HG03558 (cell line): ENCODE results near the gene LRRC75A.
"Not testable (repeated sequence)": the region's sequence is repeated elsewhere in the genome, so short reads cannot be mapped to it uniquely, and the experiment has no call there.

Experiments
- ATAC-seq: cut with Tn5 transposase; IDR thresholded peaks from one replicate; pipeline ENCODE4 v1.9.1; 2021; ENCODE audit warnings: moderate number of reproducible peaks; ENCODE audit not compliant: unreplicated experiment; ENCODE audit errors: extremely low read depth

Gene LRRC75A

DNA sequence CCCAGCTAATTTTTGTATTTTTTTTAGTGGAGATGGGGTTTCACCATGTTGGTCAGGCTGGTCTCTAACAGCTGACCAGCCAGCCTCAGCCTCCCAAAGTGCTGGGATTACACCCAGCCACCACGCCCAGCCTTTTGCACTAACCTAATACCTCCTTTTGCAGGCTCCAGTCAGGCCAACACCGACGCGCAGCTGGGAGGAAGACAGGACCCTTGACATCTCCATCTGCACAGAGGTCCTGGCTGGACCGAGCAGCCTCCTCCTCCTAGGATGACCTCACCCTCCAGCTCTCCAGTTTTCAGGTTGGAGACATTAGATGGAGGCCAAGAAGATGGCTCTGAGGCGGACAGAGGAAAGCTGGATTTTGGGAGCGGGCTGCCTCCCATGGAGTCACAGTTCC lies 74.6 kb downstream of the LRRC75A start:
- no peak for ATAC-seq

DNA sequence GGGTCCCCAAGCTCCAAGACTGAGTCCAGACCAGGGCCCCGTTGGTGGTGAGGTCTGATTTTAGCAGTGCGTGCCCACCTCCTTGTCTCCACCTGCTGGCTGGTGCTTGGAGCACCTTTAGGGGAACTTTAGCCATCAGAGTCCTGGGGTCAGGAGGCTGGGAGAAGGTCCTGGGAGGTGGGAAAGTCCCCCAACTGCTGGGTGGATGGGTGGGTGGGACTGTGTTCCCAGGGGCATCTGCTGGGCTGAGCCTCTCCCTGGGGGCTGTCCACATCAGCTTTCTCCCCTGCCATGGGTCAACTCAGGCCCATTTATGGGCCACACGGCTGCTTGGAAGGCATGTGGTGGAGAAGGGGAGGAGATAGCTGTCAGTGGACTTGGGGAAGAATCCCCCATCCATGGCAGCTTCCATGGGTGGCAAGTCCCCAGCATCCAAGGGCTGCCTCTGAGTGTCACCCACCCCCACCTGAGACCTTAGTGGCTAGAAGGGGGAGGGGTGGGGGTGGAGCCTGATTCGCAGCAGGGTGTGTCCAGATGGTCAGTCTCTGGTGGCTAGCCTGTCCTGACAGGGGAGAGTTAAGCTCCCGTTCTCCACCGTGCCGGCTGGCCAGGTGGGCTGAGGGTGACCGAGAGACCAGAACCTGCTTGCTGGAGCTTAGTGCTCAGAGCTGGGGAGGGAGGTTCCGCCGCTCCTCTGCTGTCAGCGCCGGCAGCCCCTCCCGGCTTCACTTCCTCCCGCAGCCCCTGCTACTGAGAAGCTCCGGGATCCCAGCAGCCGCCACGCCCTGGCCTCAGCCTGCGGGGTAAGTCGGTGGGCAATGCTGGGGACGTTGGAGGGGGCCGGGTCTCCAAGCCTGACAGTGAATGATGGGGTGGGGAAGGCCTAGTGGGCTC lies 76.7 kb downstream of the LRRC75A start, which contains the start of gene TRPV2:
Gene TRPV2, plus strand, starts transcription at position 541 of the 894 bp plus-strand sequence. CDS start 2,098 bp downstream, outside the sequence.
- ATAC-seq, result no peak

DNA sequence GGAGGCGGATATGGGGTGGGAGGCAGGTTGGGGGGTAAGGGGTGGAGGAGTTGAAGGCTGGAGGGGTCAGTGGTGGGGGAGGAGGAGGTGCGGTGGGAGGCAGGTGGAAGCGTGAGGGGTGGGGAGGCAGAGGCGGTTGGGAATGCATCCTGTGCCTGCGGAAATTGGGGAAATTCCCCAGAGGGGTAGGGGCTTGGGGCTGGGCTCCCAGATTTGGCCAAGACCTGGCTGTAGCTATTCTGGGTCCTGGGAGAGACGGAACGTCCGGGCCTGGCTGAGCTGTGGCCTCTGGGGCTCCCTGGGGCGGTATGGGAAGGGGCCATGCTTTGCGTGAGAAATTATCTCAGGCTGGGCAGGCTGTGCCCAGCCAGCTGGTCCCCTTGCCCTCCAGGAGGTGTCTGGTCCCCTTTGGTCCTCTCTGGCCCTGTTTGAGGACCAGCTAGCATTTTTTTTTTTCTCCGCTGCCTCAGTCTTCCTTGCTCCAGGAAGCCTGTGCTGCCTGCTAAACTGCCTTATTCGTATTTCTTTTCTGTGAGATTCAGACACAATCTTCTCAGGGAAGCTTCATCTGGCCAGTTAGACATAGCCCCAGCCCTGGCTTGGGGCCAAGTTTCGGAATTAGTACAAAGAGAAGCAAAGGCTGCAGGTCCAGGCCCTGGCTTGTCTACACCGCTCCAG lies 83.9 kb downstream of the LRRC75A start:
- peak; percentile 73 for ATAC-seq

DNA sequence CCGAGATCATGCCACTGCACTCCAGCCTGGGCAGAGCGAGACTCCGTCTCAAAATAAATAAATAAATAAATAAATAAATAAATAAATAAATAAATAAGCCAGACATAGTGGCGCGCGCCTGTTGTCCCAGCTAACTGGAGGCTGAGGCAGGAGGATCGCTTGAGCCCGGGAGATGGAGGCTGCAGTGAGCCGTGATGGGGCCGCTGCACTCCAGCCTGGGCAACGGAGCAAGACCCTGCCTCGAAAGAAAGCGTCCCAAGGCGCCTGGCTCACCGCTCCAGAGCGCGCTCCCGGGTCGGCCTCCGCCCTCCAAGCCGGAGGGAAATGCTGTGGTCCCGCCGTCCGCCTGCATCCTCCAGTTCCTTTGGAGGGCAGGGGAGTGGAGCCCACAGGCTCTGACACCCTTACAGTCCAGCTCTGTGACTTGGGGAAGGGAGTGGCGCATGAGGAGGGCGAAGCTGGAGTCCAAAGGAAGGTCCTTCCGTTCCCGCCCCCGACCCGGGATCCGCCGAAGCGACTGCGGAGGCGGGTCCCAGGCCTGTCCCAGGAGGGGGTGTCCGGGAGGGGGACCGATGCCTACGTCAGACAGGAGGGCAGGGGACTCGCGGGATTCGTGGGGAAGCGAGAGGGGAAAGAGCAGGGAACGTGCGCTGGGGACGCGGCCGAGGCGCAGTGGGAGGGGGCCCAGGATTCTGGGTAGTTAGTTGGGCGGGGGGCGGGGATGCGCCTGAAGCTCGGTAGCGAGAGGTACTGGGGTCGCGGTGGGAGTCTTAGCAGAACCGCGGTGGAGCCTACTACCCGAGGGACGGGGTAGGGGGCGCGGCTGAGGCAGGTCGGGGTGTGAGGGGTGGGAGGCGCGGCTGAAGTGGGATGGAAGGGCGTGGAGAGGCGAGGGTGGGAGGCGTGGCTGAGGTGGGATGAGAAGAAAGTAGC lies 85.0 kb downstream of the LRRC75A start:
- no peak for ATAC-seq

DNA sequence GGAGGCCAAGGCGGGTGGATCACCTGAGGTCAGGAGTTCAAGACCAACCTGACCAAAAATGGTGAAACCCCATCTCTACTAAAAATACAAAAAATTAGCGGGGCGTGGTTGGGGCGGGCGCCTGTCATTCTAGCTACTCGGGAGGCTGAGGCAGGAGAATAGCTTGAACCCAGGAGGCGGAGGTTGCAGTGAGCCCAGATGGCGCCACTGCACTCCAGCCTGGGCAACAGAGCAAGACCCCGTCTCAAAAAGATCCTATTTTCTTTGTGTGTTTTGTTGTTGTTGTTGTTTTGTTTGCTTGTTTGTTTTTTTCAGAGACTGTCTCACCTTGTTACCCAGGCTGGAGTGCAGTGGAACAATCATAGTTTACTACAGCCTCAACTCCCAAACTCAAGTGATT lies 88.1 kb downstream of the LRRC75A start:
- not testable (repeated sequence) for ATAC-seq

DNA sequence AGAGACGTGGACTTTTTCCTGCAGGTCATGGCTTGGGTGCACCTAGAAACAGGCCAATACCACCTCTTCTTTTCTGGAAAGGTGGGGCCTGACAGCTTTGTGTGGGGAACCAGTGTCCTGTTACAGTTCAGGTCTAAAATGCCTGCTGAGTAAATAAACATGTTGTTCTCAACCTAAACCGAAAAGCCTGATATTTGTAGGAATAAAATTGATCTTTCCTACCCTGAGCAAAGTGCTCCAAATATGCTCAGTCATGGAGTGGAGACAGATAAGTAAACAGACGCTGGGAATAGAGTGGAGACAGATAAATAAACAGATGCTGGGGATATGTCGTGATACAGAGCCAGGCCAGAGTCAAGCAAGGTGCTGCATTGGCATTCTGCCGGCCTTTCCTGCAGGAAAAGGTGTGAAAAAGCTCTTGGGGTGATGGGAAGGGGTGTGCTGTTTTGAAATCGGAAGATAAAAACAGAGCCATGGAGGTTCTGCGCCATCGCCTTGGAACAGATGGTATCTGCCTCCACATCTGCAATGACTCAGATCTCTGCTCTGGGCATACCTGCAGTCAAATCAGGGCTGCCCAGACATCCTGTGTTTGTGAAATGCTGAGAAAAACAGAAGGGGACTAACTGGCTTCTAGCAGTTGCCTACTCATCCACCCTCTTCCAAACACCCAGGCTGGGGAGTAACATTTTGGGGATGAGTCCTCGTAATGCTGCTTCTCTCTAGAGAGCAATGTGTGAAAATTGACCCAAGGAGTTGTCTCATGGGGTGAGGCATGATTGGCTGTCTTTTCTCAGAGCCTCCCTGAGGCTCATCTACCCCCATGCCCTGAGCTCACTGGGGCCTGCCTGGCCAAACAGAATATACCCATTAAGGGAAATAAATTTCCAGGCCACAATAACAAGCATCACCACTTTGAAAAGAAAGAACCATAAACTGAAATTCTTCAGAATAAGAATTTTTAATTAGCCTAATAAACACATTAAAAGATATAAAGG lies 93.4 kb downstream of the LRRC75A start:
- ATAC-seq, result no peak

DNA sequence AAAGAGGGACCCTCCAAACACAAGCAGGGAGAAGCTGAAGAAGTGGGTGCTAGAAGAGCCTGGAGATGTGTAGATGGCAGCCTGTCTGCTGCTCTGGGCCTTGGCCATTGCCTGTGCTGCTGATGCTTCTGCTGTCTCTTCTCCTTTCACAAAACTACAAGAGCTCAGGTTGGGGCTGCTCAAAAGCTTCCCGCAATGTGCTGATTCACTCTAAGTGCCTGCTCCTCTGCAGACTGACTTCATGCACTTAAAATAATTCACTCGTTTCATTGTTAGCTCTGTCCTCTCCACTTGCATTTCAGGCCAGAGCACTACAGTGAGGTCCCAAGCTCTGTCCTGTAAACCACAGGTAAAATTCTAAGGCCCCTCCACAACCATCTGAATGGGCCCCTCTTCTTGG lies 95.3 kb downstream of the LRRC75A start:
- ATAC-seq, result not testable (repeated sequence)

DNA sequence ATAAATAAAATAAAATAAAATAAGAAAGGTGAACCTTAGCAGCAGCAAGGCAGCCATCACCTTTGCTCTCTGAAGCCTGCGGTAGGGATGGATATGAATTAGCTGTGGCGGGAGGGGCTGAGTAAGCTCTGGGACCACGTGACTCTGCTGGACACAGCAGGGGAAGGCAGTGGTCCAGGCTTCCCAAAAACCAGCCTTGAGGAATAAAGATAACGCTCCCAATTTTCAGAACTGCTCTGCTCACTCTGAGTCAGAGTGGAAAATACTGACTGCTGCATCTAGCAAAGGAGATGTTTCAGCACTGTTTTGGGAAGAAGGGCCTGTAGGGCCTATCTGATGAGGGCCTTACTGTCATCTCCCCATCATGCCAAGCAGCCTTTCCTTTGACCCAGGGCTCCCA lies 96.1 kb downstream of the LRRC75A start:
- ATAC-seq, result not testable (repeated sequence)

DNA sequence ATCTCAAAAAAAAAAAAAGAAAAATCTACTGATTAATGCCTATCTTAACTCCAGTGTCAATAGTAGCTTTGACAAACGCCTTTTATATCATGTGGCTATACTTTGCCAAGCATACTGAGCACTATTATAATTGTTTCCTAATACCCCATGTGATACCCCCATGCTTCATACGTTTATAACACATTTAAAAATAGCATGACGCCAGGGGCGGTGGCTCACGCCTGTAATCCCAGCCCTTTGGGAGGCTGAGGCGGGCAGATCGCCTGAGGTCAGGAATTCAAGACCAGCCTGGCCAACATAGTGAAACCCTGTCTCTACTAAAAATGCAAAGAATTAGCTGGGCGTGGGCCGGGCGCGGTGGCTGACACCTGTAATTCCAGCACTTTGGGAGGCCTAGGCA lies 99.5 kb downstream of the LRRC75A start:
- not testable (repeated sequence) for ATAC-seq
